H9 (cell line): Measurements from ENCODE around the gene ZSCAN22. TPM values are rescaled to one million over a fixed set of nuclear protein-coding genes. Genes with fewer than 3 reads are reported as not detected.

Experiments used
- DNase-seq: peaks from one replicate; pipeline ENCODE4 v3.0.0-alpha.2; 2017
- H2AFZ ChIP-seq: one replicate; pipeline ENCODE4 v1.6.1; 2013; ENCODE audit warnings: mild to moderate bottlenecking, low read length, control low read depth, moderate library complexity
- H2AK5ac ChIP-seq: 2 replicates; pipeline ENCODE4 v1.6.1; 2013; ENCODE audit warnings: low read length, control low read depth, mixed read lengths; ENCODE audit not compliant: insufficient read length
- H2BK120ac ChIP-seq: one replicate; pipeline ENCODE4 v1.6.1; 2013; ENCODE audit warnings: low read depth, mild to moderate bottlenecking, low read length, control low read depth, inconsistent platforms; ENCODE audit not compliant: poor library complexity, severe bottlenecking
- H2BK12ac ChIP-seq: 2 replicates; pipeline ENCODE4 v1.6.1; 2013; ENCODE audit warnings: low read length, control low read depth, mixed read lengths, low read depth; ENCODE audit not compliant: insufficient read length
- H2BK15ac ChIP-seq: 2 replicates; pipeline ENCODE4 v1.6.1; 2013; ENCODE audit warnings: low read depth, low read length, control low read depth
- H2BK20ac ChIP-seq: one replicate; pipeline ENCODE4 v1.6.1; 2013; ENCODE audit warnings: low read depth, mild to moderate bottlenecking, low read length, control low read depth, inconsistent platforms; ENCODE audit not compliant: poor library complexity, severe bottlenecking
- H2BK5ac ChIP-seq: 2 replicates; pipeline ENCODE4 v1.6.1; 2013; ENCODE audit warnings: low read length, control low read depth, mixed read lengths; ENCODE audit not compliant: insufficient read length
- H3K14ac ChIP-seq: 2 replicates; pipeline ENCODE4 v1.6.1; 2013; ENCODE audit warnings: low read length, control low read depth; ENCODE audit not compliant: insufficient read depth
- H3K18ac ChIP-seq: 2 replicates; pipeline ENCODE4 v1.6.1; 2013; ENCODE audit warnings: low read depth, mild to moderate bottlenecking, mixed read lengths, low read length, control low read depth; ENCODE audit not compliant: insufficient read length
- H3K23ac ChIP-seq: 2 replicates; pipeline ENCODE4 v1.6.1; 2013; ENCODE audit warnings: low read length, control low read depth, mixed read lengths, low read depth; ENCODE audit not compliant: insufficient read length
- H3K23me2 ChIP-seq: 2 replicates; pipeline ENCODE4 v1.6.1; 2013; ENCODE audit warnings: low read depth, mild to moderate bottlenecking, mixed read lengths, low read length, control low read depth; ENCODE audit not compliant: insufficient read length, poor library complexity, severe bottlenecking
- H3K27ac ChIP-seq: 2 replicates; pipeline ENCODE4 v1.5.1; 2013; ENCODE audit warnings: low read length, control low read depth, mixed read lengths, low read depth; ENCODE audit not compliant: insufficient read length
- H3K27me3 ChIP-seq: 2 replicates; pipeline ENCODE4 v1.6.1; 2013; ENCODE audit warnings: low read length, control low read depth, inconsistent platforms; ENCODE audit not compliant: insufficient read depth
- H3K4ac ChIP-seq: 2 replicates; pipeline ENCODE4 v1.6.1; 2013; ENCODE audit warnings: low read depth, mild to moderate bottlenecking, control low read depth, inconsistent platforms, low read length, moderate library complexity
- H3K4me1 ChIP-seq: 2 replicates; pipeline ENCODE4 v1.6.1; 2013; ENCODE audit warnings: low read length, control low read depth, inconsistent platforms; ENCODE audit not compliant: insufficient read depth
- H3K4me2 ChIP-seq: 2 replicates; pipeline ENCODE4 v1.6.1; 2013; ENCODE audit warnings: low read length, control low read depth, mixed read lengths; ENCODE audit not compliant: insufficient read length, insufficient read depth
- H3K56ac ChIP-seq: 2 replicates; pipeline ENCODE4 v1.6.1; 2013; ENCODE audit warnings: low read depth, mild to moderate bottlenecking, mixed read lengths, low read length, control low read depth; ENCODE audit not compliant: insufficient read length
- H3K79me1 ChIP-seq: 2 replicates; pipeline ENCODE4 v1.6.1; 2013; ENCODE audit warnings: low read depth, mild to moderate bottlenecking, moderate library complexity, low read length, control low read depth, inconsistent platforms; ENCODE audit not compliant: insufficient read depth, poor library complexity, severe bottlenecking
- H3K79me2 ChIP-seq: 2 replicates; pipeline ENCODE4 v1.6.1; 2013; ENCODE audit warnings: low read length, control low read depth, inconsistent platforms; ENCODE audit not compliant: insufficient read depth
- H3K9ac ChIP-seq: 2 replicates; pipeline ENCODE4 v1.6.1; 2013; ENCODE audit warnings: low read length, control low read depth, mixed read lengths; ENCODE audit not compliant: insufficient read length; ENCODE audit errors: extremely low read depth
- H3K9me3 ChIP-seq: one replicate; pipeline ENCODE4 v1.6.1; 2013; ENCODE audit warnings: low read depth, low read length, inconsistent platforms; ENCODE audit not compliant: control insufficient read depth
- H3T11ph ChIP-seq: one replicate; pipeline ENCODE4 v1.6.1; 2013; ENCODE audit warnings: mild to moderate bottlenecking, low read length, control low read depth, inconsistent platforms
- H4K20me1 ChIP-seq: one replicate; pipeline ENCODE4 v1.6.1; 2013; ENCODE audit not compliant: control insufficient read depth, insufficient read length, insufficient read depth
- H4K5ac ChIP-seq: 2 replicates; pipeline ENCODE4 v1.6.1; 2013; ENCODE audit warnings: low read depth, mild to moderate bottlenecking, mixed read lengths, low read length, control low read depth; ENCODE audit not compliant: insufficient read length
- H4K8ac ChIP-seq: replicated peaks from 2 replicates; pipeline ENCODE4 v1.6.1; 2013; ENCODE audit warnings: low read length, control low read depth, mixed read lengths, low read depth; ENCODE audit not compliant: insufficient read length
- H4K91ac ChIP-seq: 2 replicates; pipeline ENCODE4 v1.6.1; 2013; ENCODE audit warnings: low read depth, mild to moderate bottlenecking, moderate library complexity, mixed read lengths, low read length, control low read depth; ENCODE audit not compliant: insufficient read length
- H3K27ac Mint-ChIP-seq, 3 experiments: 2 replicates in 2 of 3; 3 replicates in 1 of 3; pipeline ENCODE4 v1.8.0; 2020 to 2021; ENCODE audit warnings: mixed read lengths in 3 of 3, mild to moderate bottlenecking in 1 of 3, moderate library complexity in 1 of 3
- H3K27me3 Mint-ChIP-seq: 2 replicates; pipeline ENCODE4 v1.8.0; 2021; ENCODE audit warnings: low read depth, mild to moderate bottlenecking, moderate library complexity, mixed read lengths
- H3K36me3 Mint-ChIP-seq, 3 experiments: 2 replicates in 2 of 3; 3 replicates in 1 of 3; pipeline ENCODE4 v1.8.0; 2020 to 2021; ENCODE audit warnings: low read depth in 3 of 3, mixed read lengths in 3 of 3; ENCODE audit not compliant: insufficient read depth in 1 of 3
- H3K4me1 Mint-ChIP-seq, 2 experiments: 2 replicates each; pipeline ENCODE4 v1.8.0; 2020; ENCODE audit warnings: mixed read lengths in 2 of 2
- H3K4me3 Mint-ChIP-seq, 2 experiments: 2 replicates in 1 of 2; 3 replicates in 1 of 2; pipeline ENCODE4 v1.8.0; 2020 to 2021; ENCODE audit warnings: mild to moderate bottlenecking in 2 of 2, mixed read lengths in 2 of 2, moderate library complexity in 1 of 2
- H3K9me3 Mint-ChIP-seq, 2 experiments: 2 replicates in 1 of 2; 3 replicates in 1 of 2; pipeline ENCODE4 v1.8.0; 2020; ENCODE audit warnings: mild to moderate bottlenecking in 2 of 2, mixed read lengths in 2 of 2, moderate library complexity in 1 of 2
- CTCF ChIP-seq: fragments of 200-600 bp; sonication (generic); conservative IDR thresholded peaks from 3 replicates; pipeline ENCODE4 v1.8.0; 2021; ENCODE audit warnings: antibody characterized with exemption, mild to moderate bottlenecking
- WGBS: extraction: QIAGEN DNeasy Blood & Tissue Kit; methylation state at CpG from one replicate; pipeline ENCODE4 v1.1.7; 2013; ENCODE audit warnings: missing lambda C conversion rate, low lambda C conversion rate, mixed read lengths; ENCODE audit not compliant: insufficient read length; ENCODE audit errors: extremely low coverage; 5-methylcytosine and 5-hydroxymethylcytosine counted together
- total RNA-seq: library from RNA; stranded (reverse); gene quantifications from 2 replicates; pipeline ENCODE4 v1.2.1, GENCODE V29; 2021

ZSCAN22 gene
- total RNA-seq, 1 experiment from 2014 or later, result 4.8 TPM

- Histone ChIP-seq H4K20me1 (no peaks in the 10 kb centered on the region), H4K91ac (no peak within 1 kb of the TSS), H4K8ac (no peak within 1 kb of the TSS), H2BK5ac (no peak within 1 kb of the TSS), H3K23me2 (peaks cover 2% of the 10 kb centered on the region), H3K27ac (no peak within 1 kb of the TSS), H2BK15ac (no peak within 1 kb of the TSS), H3K9ac (no peak within 1 kb of the TSS), H3K56ac (no peak within 1 kb of the TSS), H3K4me1 (no peaks in the 10 kb centered on the region), H3K4ac (no peak within 1 kb of the TSS), H3K27me3 (no peaks in the 10 kb centered on the region), H2AK5ac (no peak within 1 kb of the TSS), H3K14ac (no peak within 1 kb of the TSS), H3K4me2 (no peak within 1 kb of the TSS), H3K23ac (no peak within 1 kb of the TSS), H2BK20ac (no peak within 1 kb of the TSS), H3T11ph (no peak within 1 kb of the TSS), H3K79me1 (no peaks in the 10 kb centered on the region), H2BK120ac (no peak within 1 kb of the TSS), H2AFZ (no peak within 1 kb of the TSS), H3K18ac (no peak within 1 kb of the TSS), H3K9me3 (no peaks in the 10 kb centered on the region), H4K5ac (no peak within 1 kb of the TSS), H2BK12ac (no peak within 1 kb of the TSS), H3K79me2 (no peaks in the 10 kb centered on the region)
- Mint-ChIP-seq H3K27me3 (no peaks in the 10 kb centered on the region), H3K36me3 (peaks cover 0 to 4% (median 2%) of the 10 kb centered on the region in 3 experiments; a peak in 4 of 7 replicates), H3K27ac (peak within 1 kb of the TSS in 1 of 3 experiments; percentile 29; a peak in 1 of 7 replicates), H3K4me1 (peaks cover 0 to 4% of the 10 kb centered on the region in 2 experiments; a peak in 2 of 4 replicates), H3K9me3 (no peaks in the 10 kb centered on the region), H3K4me3 (peak within 1 kb of the TSS in 1 of 2 experiments; percentile 60; a peak in 1 of 5 replicates)
- TF ChIP-seq CTCF, result no peak
- WGBS, result no CpG with 5 or more reads among the region's 26 CpGs
- DNase-seq, result no peak
Measured at GRCh38 chr19:58352760-58353671, 26.2 kb downstream of the ZSCAN22 start, which contains the start of gene A1BG. A1BG (minus strand) TSS chr19:58353492; CDS start chr19:58353437, 55 bp downstream.
